HepG2 (cell line): ENCODE results near the gene HOXD9. TPM values are rescaled to one million over a fixed set of nuclear protein-coding genes. Genes with fewer than 3 reads are reported as not detected.

Experiments
- CREM ChIP-seq, 2 experiments: sonication (generic) in 1 of 2; formaldehyde crosslinking in 1 of 2; IDR thresholded peaks; 2 replicates each; pipeline versions ENCODE4 v1.4.0 to v1.6.1; 2016 to 2020; ENCODE audit warnings: antibody characterized with exemption in 1 of 2, mild to moderate bottlenecking in 1 of 2, missing genetic modification reagents in 1 of 2
- DRAP1 ChIP-seq: IDR thresholded peaks from 2 replicates; pipeline ENCODE4 v1.6.1; 2016; ENCODE audit warnings: missing genetic modification reagents, missing compliant biosample characterization
- GMEB2 ChIP-seq: IDR thresholded peaks from 2 replicates; pipeline ENCODE4 v1.6.1; 2016; ENCODE audit warnings: missing biosample characterization, missing genetic modification reagents, low read depth
- KDM5B ChIP-seq: sonication (generic); formaldehyde crosslinking; IDR thresholded peaks from 2 replicates; pipeline ENCODE4 v1.4.0; 2020; ENCODE audit warnings: missing genetic modification reagents, mild to moderate bottlenecking, borderline replicate concordance
- KLF15 ChIP-seq: sonication (generic); formaldehyde crosslinking; IDR thresholded peaks from 2 replicates; pipeline ENCODE4 v1.8.1; 2023; ENCODE audit warnings: borderline replicate concordance, mild to moderate bottlenecking, inconsistent platforms, missing genetic modification reagents, mixed read lengths
- MED1 ChIP-seq: sonication (generic); formaldehyde crosslinking; IDR thresholded peaks from 2 replicates; pipeline ENCODE4 v1.4.0; 2020; ENCODE audit warnings: missing genetic modification reagents
- MTF1 ChIP-seq: sonication (generic); formaldehyde crosslinking; IDR thresholded peaks from 2 replicates; pipeline ENCODE4 v1.5.0; 2020; ENCODE audit warnings: missing genetic modification reagents
- NFATC3 ChIP-seq: sonication (generic); formaldehyde crosslinking; IDR thresholded peaks from 2 replicates; pipeline ENCODE4 v1.5.1; 2020; ENCODE audit warnings: mild to moderate bottlenecking, missing genetic modification reagents
- NFKBIZ ChIP-seq: IDR thresholded peaks from 2 replicates; pipeline ENCODE4 v1.6.1; 2018; ENCODE audit warnings: missing genetic modification reagents, missing compliant biosample characterization
- PBX3 ChIP-seq: sonication (generic); formaldehyde crosslinking; IDR thresholded peaks from 2 replicates; pipeline ENCODE4 v1.8.1; 2023; ENCODE audit warnings: missing genetic modification reagents, inconsistent platforms, borderline replicate concordance
- RARG ChIP-seq: sonication (generic); formaldehyde crosslinking; IDR thresholded peaks from 2 replicates; pipeline ENCODE4 v1.4.0; 2020; ENCODE audit warnings: low read depth, mild to moderate bottlenecking, missing genetic modification reagents
- SATB2 ChIP-seq: sonication (generic); formaldehyde crosslinking; IDR thresholded peaks from 2 replicates; pipeline ENCODE4 v1.5.0; 2020; ENCODE audit warnings: missing genetic modification reagents
- YEATS2 ChIP-seq: sonication (generic); formaldehyde crosslinking; IDR thresholded peaks from 2 replicates; pipeline ENCODE4 v1.4.0; 2020; ENCODE audit warnings: missing genetic modification reagents, borderline replicate concordance
- ZHX2 ChIP-seq, 2 experiments: sonication (generic) in 1 of 2; formaldehyde crosslinking in 1 of 2; IDR thresholded peaks; 2 replicates each; pipeline versions ENCODE4 v1.6.1 to v1.9.0; 2014 to 2022; ENCODE audit warnings: antibody characterized with exemption in 1 of 2, borderline replicate concordance in 1 of 2, inconsistent platforms in 1 of 2, low read depth in 1 of 2, missing genetic modification reagents in 1 of 2
- ZNF12 ChIP-seq: sonication (generic); formaldehyde crosslinking; IDR thresholded peaks from 2 replicates; pipeline ENCODE4 v1.5.0; 2020; ENCODE audit warnings: missing genetic modification reagents
- ZNF317 ChIP-seq: sonication (generic); formaldehyde crosslinking; IDR thresholded peaks from 2 replicates; pipeline ENCODE4 v1.5.0; 2020; ENCODE audit warnings: mild to moderate bottlenecking, missing genetic modification reagents
- ZNF441 ChIP-seq: sonication (generic); formaldehyde crosslinking; IDR thresholded peaks from 2 replicates; pipeline ENCODE4 v1.7.0; 2021; ENCODE audit warnings: missing genetic modification reagents, borderline replicate concordance
- ZNF501 ChIP-seq: sonication (generic); formaldehyde crosslinking; IDR thresholded peaks from 2 replicates; pipeline ENCODE4 v1.5.1; 2020; ENCODE audit warnings: mild to moderate bottlenecking, moderate library complexity, missing genetic modification reagents
- ZNF816 ChIP-seq: sonication (generic); formaldehyde crosslinking; IDR thresholded peaks from 2 replicates; pipeline ENCODE4 v1.8.0; 2022; ENCODE audit warnings: missing genetic modification reagents, mild to moderate bottlenecking, borderline replicate concordance
- polyA plus RNA-seq, 8 experiments: library from polyadenylated mRNA; depleted of rRNA in 3 of 8; stranded (reverse) in 7 of 8; unstranded in 1 of 8; fragments of >200 nt; fragmentation: Illumina TruSeq in 4 of 8; extraction: Trizol in 4 of 8; gene quantifications; 2 replicates each; pipeline versions ENCODE4 v1.2.1 to v1.2.3, GENCODE V29; 2011 to 2016; ENCODE audit warnings: low read depth in 4 of 8, missing spikeins in 1 of 8, mixed read lengths in 1 of 8; ENCODE audit not compliant: insufficient read depth in 1 of 8
- total RNA-seq, 5 experiments: library from RNA; depleted of rRNA; stranded (reverse); fragments of >200 nt; fragmentation: Illumina TruSeq; extraction: Trizol; gene quantifications; 2 replicates each; pipeline ENCODE4 v1.2.3, GENCODE V29; 2016; ENCODE audit warnings: low read depth in 1 of 5

HOXD9 gene
- total and polyA plus RNA-seq, 2 of the 13 experiments (the other 11 are each of a cell fraction or from before 2014, with no cell fraction given) = not detected

GRCh38 chr2:176172007-176172894, 49.7 kb downstream of the HOXD9 start (continued):
- TF ChIP-seq ZNF317 (CRISPR knock-in tag) = no peak
- TF ChIP-seq KDM5B (CRISPR knock-in tag) = peak; percentile 36; the same call in 1 of the 2 replicates
- no peak for TF ChIP-seq MED1 (CRISPR knock-in tag)
- TF ChIP-seq DRAP1 (CRISPR knock-in tag) = no peak
- no peak for TF ChIP-seq YEATS2 (CRISPR knock-in tag)
- TF ChIP-seq RARG (CRISPR knock-in tag) = no peak
- no peak for TF ChIP-seq PBX3
- TF ChIP-seq ZHX2 (IDR thresholded peaks at IDR 0.05; ENCODE audit: low read depth) = no peak
- no peak for TF ChIP-seq ZHX2 (CRISPR knock-in tag; IDR thresholded peaks at IDR 0.05; ENCODE audit: borderline replicate concordance)
- no peak for TF ChIP-seq ZNF441 (CRISPR knock-in tag)
- no peak for TF ChIP-seq NFKBIZ (CRISPR knock-in tag)
- no peak for TF ChIP-seq ZNF816 (CRISPR knock-in tag)
- TF ChIP-seq SATB2 (CRISPR knock-in tag) = no peak
- TF ChIP-seq ZNF12 (CRISPR knock-in tag) = no peak
- no peak for TF ChIP-seq CREM (IDR thresholded peaks at IDR 0.05)
- TF ChIP-seq CREM (CRISPR knock-in tag; IDR thresholded peaks at IDR 0.05) = no peak
- TF ChIP-seq NFATC3 (CRISPR knock-in tag) = no peak
- no peak for TF ChIP-seq MTF1 (CRISPR knock-in tag)
- no peak for TF ChIP-seq ZNF501 (CRISPR knock-in tag)
- no peak for TF ChIP-seq KLF15
- TF ChIP-seq GMEB2 (CRISPR knock-in tag) = no peak
